Thoracic aorta (tissue), 2 donors: ENCODE results near the gene HFE. TPM values are rescaled to one million over a fixed set of nuclear protein-coding genes. Genes with fewer than 3 reads are reported as not detected.
A peak's percentile ranks its signal among the peaks of the same experiment; 100 is the strongest.
"Not testable (repeated sequence)": the region's sequence is repeated elsewhere in the genome, so short reads cannot be mapped to it uniquely, and the experiment has no call there.

Experiments
- ATAC-seq: fragments of 150-250 bp; one replicate; pipeline ENCODE4 v1.8.0; 2017; ENCODE audit warnings: low read depth; ENCODE audit not compliant: insufficient number of reproducible peaks, low FRiP score
- DNase-seq: peaks from one replicate; pipeline ENCODE4 v3.0.0-alpha.2; 2020; ENCODE audit warnings: low spot score
- H3K27ac ChIP-seq, 2 donors: fragments of 200-600 bp; sonication (generic); 1 replicate in 1 of 2; 2 replicates in 1 of 2; pipeline ENCODE4 v1.5.1; 2016; ENCODE audit warnings: mild to moderate bottlenecking in 2 of 2, moderate library complexity in 2 of 2
- H3K27me3 ChIP-seq: fragments of 200-600 bp; sonication (generic); replicated peaks from 2 replicates; pipeline ENCODE4 v1.6.0; 2016; ENCODE audit warnings: mild to moderate bottlenecking; ENCODE audit not compliant: insufficient read depth
- H3K36me3 ChIP-seq: fragments of 200-600 bp; sonication (generic); one replicate; pipeline ENCODE4 v1.5.1; 2016
- H3K4me1 ChIP-seq, 2 donors: fragments of 200-600 bp; sonication (generic); 1 replicate in 1 of 2; 2 replicates in 1 of 2; pipeline versions ENCODE4 v1.5.1 to v1.6.0; 2016; ENCODE audit warnings: low read depth in 2 of 2, mild to moderate bottlenecking in 1 of 2; ENCODE audit not compliant: control insufficient read depth in 1 of 2
- H3K4me3 ChIP-seq: fragments of 200-600 bp; sonication (generic); 2 replicates; pipeline ENCODE4 v1.5.1; 2016; ENCODE audit warnings: mild to moderate bottlenecking
- H3K9me3 ChIP-seq: fragments of 200-600 bp; sonication (generic); 2 replicates; pipeline ENCODE4 v1.5.1; 2016
- CTCF ChIP-seq: fragments of 200-600 bp; sonication (generic); IDR thresholded peaks from one replicate; pipeline ENCODE4 v1.5.1; 2019; ENCODE audit warnings: antibody characterized with exemption
- total RNA-seq, 2 donors: library from RNA; depleted of rRNA; stranded (reverse); fragments of >200 nt; gene quantifications; one replicate each; pipeline versions ENCODE4 v1.1.0 to v1.2.3, GENCODE V29; 2016

HFE gene
- total RNA-seq, 2 donors from 2014 or later: 8.7 to 10.1 TPM

DNA sequence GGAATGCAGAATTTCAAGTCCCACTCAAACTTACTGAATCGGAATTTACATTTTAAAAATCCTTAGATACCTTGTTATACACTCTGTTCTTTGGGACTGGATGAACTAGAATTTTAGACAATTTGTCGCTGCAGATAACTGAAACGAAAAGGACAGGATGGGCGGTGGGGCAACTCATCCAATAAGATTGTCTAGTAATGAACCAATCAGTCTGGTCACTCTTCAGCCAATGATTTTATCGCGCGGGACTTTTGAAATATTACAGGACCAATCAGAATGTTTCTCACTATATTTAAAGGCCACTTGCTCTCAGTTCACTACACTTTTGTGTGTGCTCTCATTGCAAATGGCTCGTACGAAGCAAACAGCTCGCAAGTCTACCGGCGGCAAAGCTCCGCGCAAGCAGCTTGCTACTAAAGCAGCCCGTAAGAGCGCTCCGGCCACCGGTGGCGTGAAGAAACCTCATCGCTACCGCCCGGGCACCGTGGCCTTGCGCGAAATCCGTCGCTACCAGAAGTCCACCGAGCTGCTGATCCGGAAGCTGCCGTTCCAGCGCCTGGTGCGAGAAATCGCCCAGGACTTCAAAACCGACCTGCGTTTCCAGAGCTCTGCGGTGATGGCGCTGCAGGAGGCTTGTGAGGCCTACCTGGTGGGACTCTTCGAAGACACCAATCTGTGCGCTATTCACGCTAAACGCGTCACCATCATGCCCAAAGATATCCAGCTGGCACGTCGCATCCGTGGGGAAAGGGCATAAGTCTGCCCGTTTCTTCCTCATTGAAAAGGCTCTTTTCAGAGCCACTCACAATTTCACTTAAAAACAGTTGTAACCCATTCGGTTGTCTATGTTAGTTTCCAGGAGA lies 41.9 kb upstream of the HFE start:
- Histone ChIP-seq H3K4me3 (peak overlapping the region; percentile 72), H3K27ac (peak overlapping the region; percentile 95 to 96), H3K9me3 (no peaks in the 10 kb centered on the region), H3K4me1 (peaks cover 0 to 4% of the 10 kb centered on the region in 2 donors), H3K36me3 (no peaks in the 10 kb centered on the region), H3K27me3 (no peaks in the 10 kb centered on the region)
- no peak for TF ChIP-seq CTCF
- peak; percentile 82 for DNase-seq
- ATAC-seq: peak; percentile 63

GRCh38 chr6:26045928-26046368 lies 41.3 kb upstream of the HFE start:
- DNase-seq (no peak), ATAC-seq (no peak)
- Histone ChIP-seq H3K36me3 (no peaks in the 10 kb centered on the region), H3K27ac (no peak overlapping the region), H3K4me1 (peaks cover 0 to 4% of the 10 kb centered on the region in 2 donors), H3K4me3 (no peak overlapping the region), H3K9me3 (no peaks in the 10 kb centered on the region), H3K27me3 (no peaks in the 10 kb centered on the region)
- no peak for TF ChIP-seq CTCF

DNA sequence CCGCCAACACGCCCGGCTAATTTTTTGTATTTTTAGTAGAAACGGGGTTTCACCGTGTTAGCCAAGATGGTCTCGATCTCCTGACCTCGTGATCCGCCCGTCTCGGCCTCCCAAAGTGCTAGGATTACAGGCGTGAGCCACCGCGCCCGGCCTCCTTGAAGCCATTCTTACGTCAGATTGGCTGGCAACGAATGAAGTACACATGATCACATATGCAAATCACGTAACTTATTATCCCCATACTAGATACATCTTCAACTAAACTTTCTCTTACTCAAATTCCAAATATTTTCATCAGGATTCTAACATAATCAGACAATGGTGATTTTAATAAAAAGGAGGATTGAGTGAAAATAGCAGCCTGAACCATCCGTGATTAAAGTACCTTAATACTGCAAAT lies 39.9 kb upstream of the HFE start:
- H3K27me3 ChIP-seq, H3K36me3 ChIP-seq, ATAC-seq, H3K9me3 ChIP-seq, H3K27ac ChIP-seq, H3K4me1 ChIP-seq, DNase-seq, H3K4me3 ChIP-seq: not testable (repeated sequence)

- ATAC-seq: no peak
- H3K27ac ChIP-seq: no peak overlapping the region
- H3K4me3 ChIP-seq: no peak overlapping the region
- peaks cover 0 to 5% of the 10 kb centered on the region in 2 donors for H3K4me1 ChIP-seq
- H3K27me3 ChIP-seq: no peaks in the 10 kb centered on the region
- no peaks in the 10 kb centered on the region for H3K36me3 ChIP-seq
- no peak for DNase-seq
- H3K9me3 ChIP-seq: no peaks in the 10 kb centered on the region
- TF ChIP-seq CTCF: no peak
Observed at GRCh38 chr6:26048590-26048989, 38.6 kb upstream of the HFE start.

- no peak for TF ChIP-seq CTCF
- Histone ChIP-seq H3K27me3 (no peaks in the 10 kb centered on the region), H3K9me3 (no peaks in the 10 kb centered on the region), H3K27ac (no peak overlapping the region), H3K4me3 (no peak overlapping the region), H3K36me3 (no peaks in the 10 kb centered on the region), H3K4me1 (peaks cover 0 to 9% of the 10 kb centered on the region in 2 donors)
- no peak for ATAC-seq
- no peak for DNase-seq
Observed at GRCh38 chr6:26051665-26052310, 35.4 kb upstream of the HFE start.

- not testable (repeated sequence) for H3K27ac ChIP-seq, H3K36me3 ChIP-seq, H3K27me3 ChIP-seq, H3K9me3 ChIP-seq, ATAC-seq, H3K4me3 ChIP-seq, DNase-seq, H3K4me1 ChIP-seq
Observed at GRCh38 chr6:26052762-26053250, 34.4 kb upstream of the HFE start.
